Hematopoietic multipotent progenitor cell treated with erythropoietin and hydrocortisone succinate and interleukin-3 and kit ligand, for 4 days (in vitro differentiated cells): ENCODE data around the gene NATD1.

Experiments used
- DNase-seq: peaks from one replicate; pipeline ENCODE4 v3.0.0-alpha.2; 2015

The NATD1 gene

DNA sequence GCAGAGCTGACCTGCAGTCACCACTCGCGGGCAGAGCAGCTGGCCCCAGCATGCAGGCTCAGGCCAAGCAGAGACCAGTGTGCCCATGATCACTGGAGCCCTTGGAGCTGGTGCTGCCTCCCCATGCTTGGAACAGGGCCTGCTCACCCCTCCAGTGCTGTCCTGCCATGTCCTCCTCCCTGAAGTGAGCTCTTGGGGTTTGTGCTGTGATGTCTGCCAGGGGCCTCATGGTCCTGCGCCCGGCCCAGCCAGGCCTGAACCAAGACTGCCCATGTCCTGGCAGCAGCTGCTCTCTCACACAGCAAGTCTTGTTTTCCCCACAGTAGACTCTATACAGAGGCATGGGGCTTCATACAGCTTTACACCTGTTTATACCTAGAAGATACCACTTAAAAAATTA lies 63.8 kb downstream of the NATD1 start:
- DNase-seq: no peak
